ENCODE measurements around the gene KCNN3. TPM values are rescaled to one million over a fixed set of nuclear protein-coding genes. Genes with fewer than 3 reads are reported as not detected.

KCNN3 gene
- total and polyA plus RNA-seq, 2 of the 8 experiments (the other 6 are each of a cell fraction or from before 2014, with no cell fraction given) = 2.8 to 3.7 TPM

- Histone ChIP-seq H2BK15ac (ENCODE audit: low read length) (no peak overlapping the region), H2BK20ac (ENCODE audit: low read length) (no peak overlapping the region), H2BK5ac (ENCODE audit: low read depth, low read length) (peak overlapping the region; percentile 35; the same call in 1 of the 2 replicates), H3K4me1 (replicated peaks in 1 of 4; ENCODE audit: control insufficient read depth in 3 of 4, insufficient read depth in 4 of 4, low read length in 3 of 4) (peaks cover 0 to 7% (median 4%) of the 10 kb centered on the region in 4 experiments; a peak in 4 of 7 replicates), H4K20me1 (replicated peaks in 1 of 2; ENCODE audit: control insufficient read depth in 1 of 2, insufficient read depth in 2 of 2, low read length in 2 of 2) (no peaks in the 10 kb centered on the region), H3K27me3 (replicated peaks in 1 of 4; ENCODE audit: control insufficient read depth in 3 of 4, extremely low read depth in 1 of 4, insufficient read depth in 3 of 4, low read length in 3 of 4) (no peaks in the 10 kb centered on the region; a peak in 1 of 7 replicates), H3K79me1 (ENCODE audit: low read depth, low read length) (no peaks in the 10 kb centered on the region), H3K9me3 (ENCODE audit: insufficient read depth in 2 of 2, low read depth in 1 of 2, low read length in 1 of 2) (no peaks in the 10 kb centered on the region), H3K9ac (replicated peaks in 1 of 4; ENCODE audit: extremely low read depth in 1 of 4, low read depth in 3 of 4, low read length in 3 of 4) (no peak overlapping the region), H3K27ac (ENCODE audit: low read depth, low read length) (no peak overlapping the region), H4K8ac (ENCODE audit: extremely low read depth, insufficient read depth, low read length) (no peak overlapping the region), H2AK5ac (ENCODE audit: low read depth, low read length) (no peak overlapping the region), H3K23ac (ENCODE audit: insufficient read length) (no peak overlapping the region), H4K5ac (ENCODE audit: insufficient read length, low read depth, low read length) (no peak overlapping the region), H3K4ac (replicated peaks; ENCODE audit: insufficient read length, low read depth, low read length) (no peak overlapping the region), H2BK12ac (ENCODE audit: low read depth, low read length) (no peak overlapping the region), H3K4me3 (ENCODE audit: extremely low read depth in 1 of 4, insufficient read depth in 2 of 4, low read depth in 3 of 4, low read length in 4 of 4) (no peak overlapping the region), H3K56ac (replicated peaks; ENCODE audit: insufficient read length, low read depth, low read length) (no peak overlapping the region), H4K91ac (replicated peaks; ENCODE audit: insufficient read length, low read length) (peak overlapping the region; percentile 12), H2BK120ac (replicated peaks; ENCODE audit: low read depth, low read length) (no peak overlapping the region), H3K79me2 (ENCODE audit: control insufficient read depth in 1 of 2, insufficient read depth in 2 of 2, low read length in 2 of 2) (no peaks in the 10 kb centered on the region), H3K18ac (ENCODE audit: extremely low read depth, low read length) (no peak overlapping the region), H3K4me2 (ENCODE audit: insufficient read depth in 1 of 2, low read depth in 2 of 2, low read length in 2 of 2) (no peak overlapping the region), H3K14ac (ENCODE audit: insufficient read length) (no peak overlapping the region), H3K23me2 (ENCODE audit: low read depth, low read length) (no peaks in the 10 kb centered on the region), H3K36me3 (ENCODE audit: control insufficient read depth in 2 of 4, insufficient read depth in 4 of 4, low read length in 3 of 4) (no peaks in the 10 kb centered on the region), H2AFZ (ENCODE audit: low read length) (no peak overlapping the region)
- TF ChIP-seq TAF1 (IDR thresholded peaks at IDR 0.05; ENCODE audit: low read depth, low read length) (no peak), SRF (IDR thresholded peaks at IDR 0.05; ENCODE audit: low read depth, low read length) (no peak), POU5F1 (IDR thresholded peaks at IDR 0.05; ENCODE audit: low read depth, low read length) (no peak), RFX5 (IDR thresholded peaks at IDR 0.05; ENCODE audit: borderline replicate concordance, low read depth, low read length) (no peak), CBX8 (IDR thresholded peaks at IDR 0.05; ENCODE audit: borderline replicate concordance, low read depth, low read length) (no peak), EP300 (IDR thresholded peaks at IDR 0.05; ENCODE audit: borderline replicate concordance in 1 of 2, low read depth in 2 of 2, low read length in 2 of 2) (no peak), HDAC2 (IDR thresholded peaks at IDR 0.05; ENCODE audit: borderline replicate concordance in 1 of 2, low read depth in 2 of 2, low read length in 2 of 2) (no peak), HDAC6 (IDR thresholded peaks at IDR 0.05; ENCODE audit: low read depth, low read length) (no peak), CBX5 (IDR thresholded peaks at IDR 0.05; ENCODE audit: low read depth, low read length) (no peak)
- FAIRE-seq = no peak
- ChIA-PET CTCF (ENCODE audit: partially characterized antibody) (interaction anchor here (0.6 to 7.0 kb wide), 16 partner anchors 8 to 193 kb away, joined by 3 to 80 read pairs (median 4); partner anchors contain the start of gene KCNN3), POLR2A (ENCODE audit: partially characterized antibody) (interaction anchor here (1.2 to 2.9 kb wide), 3 partner anchors 8 to 253 kb away, joined by 3 to 15 read pairs (median 4); no protein-coding TSS in a partner anchor)
- DNase-seq (ENCODE audit: low read depth in 1 of 2, low spot score in 2 of 2) = no peak
- WGBS, 2 experiments (ENCODE audit: extremely low coverage in 1 of 2, insufficient coverage in 1 of 2, insufficient read length in 1 of 2, insufficient replicate concordance in 2 of 2, low coverage in 1 of 2, low lambda C conversion rate in 2 of 2, missing lambda C conversion rate in 1 of 2) = 81% methylated on average over 2 of the region's 2 CpGs; no CpG with 5 or more reads in 1 of the 2 experiments
Measured at GRCh38 chr1:154859786-154860155, 10.3 kb downstream of the KCNN3 start.
